Stimulated activated naive CD8-positive, alpha-beta T cell treated with anti-CD3 and anti-CD28 coated beads, Interleukin-15, Interleukin-2, amounts not matched to agents 100 U/mL and 50 U/mL, for 24 hours (primary cell): ENCODE results near the gene GPR176.

ENCODE experiments used
- ATAC-seq: fragments of 150-1000 bp; cut with Tn5 transposase; one replicate; pipeline ENCODE4 v1.10.0; 2021
- DNase-seq: peaks from one replicate; pipeline ENCODE4 v3.0.0; 2021

The GPR176 gene, protein sequence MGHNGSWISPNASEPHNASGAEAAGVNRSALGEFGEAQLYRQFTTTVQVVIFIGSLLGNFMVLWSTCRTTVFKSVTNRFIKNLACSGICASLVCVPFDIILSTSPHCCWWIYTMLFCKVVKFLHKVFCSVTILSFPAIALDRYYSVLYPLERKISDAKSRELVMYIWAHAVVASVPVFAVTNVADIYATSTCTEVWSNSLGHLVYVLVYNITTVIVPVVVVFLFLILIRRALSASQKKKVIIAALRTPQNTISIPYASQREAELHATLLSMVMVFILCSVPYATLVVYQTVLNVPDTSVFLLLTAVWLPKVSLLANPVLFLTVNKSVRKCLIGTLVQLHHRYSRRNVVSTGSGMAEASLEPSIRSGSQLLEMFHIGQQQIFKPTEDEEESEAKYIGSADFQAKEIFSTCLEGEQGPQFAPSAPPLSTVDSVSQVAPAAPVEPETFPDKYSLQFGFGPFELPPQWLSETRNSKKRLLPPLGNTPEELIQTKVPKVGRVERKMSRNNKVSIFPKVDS

GRCh38 chr15:39919748-39920509 lies at the start of gene GPR176:
TSS of gene GPR176 (minus strand) at chr15:39920266. CDS start at chr15:39920026, 240 bp downstream.
- DNase-seq (peak; percentile 31), ATAC-seq (peak; percentile 11)

GRCh38 chr15:39969002-39969394 lies 48.9 kb upstream of the GPR176 start:
- DNase-seq: no peak
- ATAC-seq: peak; percentile 72

DNA sequence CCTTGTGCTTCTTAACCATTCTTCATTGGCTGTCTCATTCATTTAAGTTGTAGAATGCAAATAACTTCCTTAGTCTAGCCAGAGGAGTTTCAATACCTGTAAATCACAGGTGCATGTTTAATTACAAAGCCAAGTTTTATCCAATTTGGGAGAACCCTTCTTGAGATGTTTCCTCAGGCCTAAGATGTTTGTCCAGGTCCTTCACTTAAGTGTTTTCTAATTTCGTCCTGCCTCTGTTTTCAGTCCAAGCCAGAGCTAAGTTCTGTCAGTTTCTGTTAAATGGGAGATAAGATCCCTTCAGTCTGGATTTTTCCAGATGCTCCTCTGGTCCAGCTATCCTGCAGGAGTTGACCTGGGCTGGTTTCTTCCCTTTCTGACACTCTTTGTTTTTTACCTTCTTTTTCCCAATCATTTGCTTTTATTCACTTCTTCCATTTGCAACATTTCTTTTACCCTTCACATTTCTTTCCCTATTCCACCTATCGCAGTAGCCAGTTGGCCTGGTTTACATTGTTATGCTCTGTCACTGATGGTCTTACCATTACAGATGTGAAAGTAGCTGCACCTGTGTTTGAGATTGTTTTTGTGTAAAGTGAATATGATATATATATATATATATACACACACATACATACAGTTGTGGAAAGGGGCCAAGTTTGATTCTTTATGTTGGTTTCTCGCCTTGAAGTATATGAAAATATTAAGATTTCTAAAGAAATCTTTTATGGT lies 48.4 kb upstream of the GPR176 start:
- no peak for ATAC-seq
- DNase-seq: no peak

- DNase-seq (no peak), ATAC-seq (no peak)
Observed at GRCh38 chr15:39966521-39966920, 46.5 kb upstream of the GPR176 start.

- DNase-seq (no peak), ATAC-seq (no peak)
Observed at GRCh38 chr15:39963786-39964185, 43.7 kb upstream of the GPR176 start.

DNA sequence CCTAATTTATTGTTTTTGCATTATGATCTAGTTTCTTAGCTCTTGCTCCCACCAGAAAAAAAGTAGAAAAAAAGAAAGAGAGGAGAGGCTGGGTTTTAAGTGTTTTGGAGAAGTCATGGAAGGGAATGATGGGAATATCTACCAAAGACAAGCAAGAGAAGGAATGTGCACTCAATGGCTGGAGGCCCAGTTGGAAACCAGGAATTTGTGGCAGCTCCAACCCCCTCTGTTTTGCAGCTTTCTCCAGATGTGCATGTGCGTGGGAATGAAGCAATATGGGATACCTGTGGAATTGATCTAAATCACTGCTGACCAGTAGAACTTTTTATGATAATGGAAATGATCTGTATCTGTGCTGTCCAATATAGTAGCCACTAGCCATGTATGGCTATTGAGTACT lies 41.0 kb upstream of the GPR176 start:
- ATAC-seq: no peak
- DNase-seq: no peak

DNA sequence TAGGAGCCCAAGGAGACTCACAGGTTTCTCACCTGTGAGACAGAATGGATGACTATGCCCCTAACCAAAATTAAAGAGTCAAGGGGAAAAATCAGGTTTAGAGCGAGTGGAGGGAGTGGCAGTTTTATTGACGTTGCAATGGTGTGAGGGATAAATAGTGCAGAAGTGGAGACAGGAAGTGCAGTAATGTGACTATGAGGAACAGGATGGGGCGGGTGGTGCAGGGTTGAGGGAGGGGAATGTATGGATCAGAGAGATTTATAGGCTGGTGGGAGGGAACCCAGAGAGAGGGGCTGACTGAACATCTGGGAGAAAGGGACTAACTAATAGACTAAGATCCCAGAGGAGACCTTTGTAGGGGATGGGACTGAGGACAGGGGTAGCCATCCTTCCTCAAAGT lies 40.3 kb upstream of the GPR176 start:
- ATAC-seq: no peak
- no peak for DNase-seq

- no peak for ATAC-seq
- DNase-seq: no peak
Observed at GRCh38 chr15:39959411-39959810, 39.3 kb upstream of the GPR176 start.

- DNase-seq: no peak
- ATAC-seq: no peak
Observed at GRCh38 chr15:39957481-39957880, 37.4 kb upstream of the GPR176 start.

- DNase-seq (no peak), ATAC-seq (no peak)
Observed at GRCh38 chr15:39953521-39953920, 33.5 kb upstream of the GPR176 start.

DNA sequence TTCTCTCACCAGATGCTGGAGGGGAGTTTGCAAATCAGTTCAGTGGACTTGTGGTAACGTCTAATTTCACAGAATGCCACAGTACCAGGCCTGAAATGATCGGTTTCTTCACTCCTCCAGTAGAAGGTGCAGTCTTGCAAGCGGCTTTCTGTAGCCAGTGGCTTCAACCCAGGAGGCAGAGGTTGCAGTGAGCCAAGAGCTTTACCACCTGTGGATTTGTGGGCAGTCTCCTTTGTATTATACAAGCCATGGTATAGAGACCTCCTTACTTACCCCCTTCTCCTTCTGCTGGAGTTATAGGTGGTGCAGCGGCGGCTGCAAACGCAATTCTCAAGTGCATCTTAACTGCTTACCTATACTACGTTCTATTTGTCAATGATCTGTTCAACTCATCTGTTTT lies 31.5 kb upstream of the GPR176 start:
- no peak for ATAC-seq
- no peak for DNase-seq

DNA sequence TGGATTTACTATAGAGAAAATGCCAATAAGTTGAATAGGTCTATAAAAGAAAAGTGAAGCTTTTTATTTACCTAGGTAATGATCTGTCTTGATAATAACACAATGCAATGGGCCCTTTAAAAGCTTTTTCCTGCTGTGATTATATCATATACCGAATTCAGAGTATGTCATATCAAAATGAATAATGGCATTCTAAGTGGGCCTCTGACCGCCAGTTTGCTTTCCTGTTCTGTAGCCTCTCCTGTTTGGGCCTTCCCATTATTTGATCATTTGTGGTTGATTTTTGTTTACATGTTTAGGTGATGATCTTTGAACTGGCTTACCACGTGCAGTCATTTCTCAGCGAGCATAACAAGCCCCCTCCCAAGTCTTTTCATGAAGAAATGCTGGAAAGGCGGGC lies 28.8 kb upstream of the GPR176 start:
- ATAC-seq (no peak), DNase-seq (no peak)

DNA sequence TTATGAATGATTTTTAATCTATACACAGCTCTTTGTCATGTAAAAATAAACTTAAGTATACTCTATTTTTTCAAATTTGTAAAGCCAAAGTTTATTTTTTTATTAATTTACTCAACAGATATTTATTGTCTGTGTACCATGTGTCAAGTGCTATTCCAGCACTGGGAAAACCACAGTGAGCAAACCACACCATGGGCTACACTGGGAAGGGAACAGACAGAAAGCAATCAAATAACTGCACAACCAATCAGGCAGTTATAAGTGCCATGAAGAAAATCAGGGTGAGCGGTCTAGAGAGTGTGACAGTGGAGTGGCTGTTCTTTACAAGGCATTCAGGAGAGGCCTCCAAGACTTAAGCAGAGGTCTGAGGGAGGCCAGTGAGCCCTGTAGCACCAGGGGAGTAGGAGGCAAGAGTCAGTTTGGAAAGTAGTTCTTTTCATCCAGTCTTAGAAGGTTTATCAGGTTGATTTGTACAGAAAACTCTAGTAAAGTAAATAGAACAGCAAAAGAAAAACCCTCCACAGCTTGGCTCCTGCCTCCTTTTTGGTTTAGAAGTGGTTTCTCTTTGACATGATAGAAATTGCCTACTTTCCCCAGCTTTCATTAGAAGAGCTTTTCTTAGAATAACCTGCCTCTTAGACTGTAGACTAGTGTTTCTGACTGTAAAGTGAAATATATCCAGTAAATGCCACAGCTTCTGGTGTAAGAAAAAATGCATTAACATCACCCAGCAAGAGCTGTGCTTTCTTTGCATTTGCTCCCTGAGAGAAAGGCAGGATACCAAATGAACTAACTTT lies 27.5 kb upstream of the GPR176 start:
- ATAC-seq (peak; percentile 9), DNase-seq (no peak)

DNA sequence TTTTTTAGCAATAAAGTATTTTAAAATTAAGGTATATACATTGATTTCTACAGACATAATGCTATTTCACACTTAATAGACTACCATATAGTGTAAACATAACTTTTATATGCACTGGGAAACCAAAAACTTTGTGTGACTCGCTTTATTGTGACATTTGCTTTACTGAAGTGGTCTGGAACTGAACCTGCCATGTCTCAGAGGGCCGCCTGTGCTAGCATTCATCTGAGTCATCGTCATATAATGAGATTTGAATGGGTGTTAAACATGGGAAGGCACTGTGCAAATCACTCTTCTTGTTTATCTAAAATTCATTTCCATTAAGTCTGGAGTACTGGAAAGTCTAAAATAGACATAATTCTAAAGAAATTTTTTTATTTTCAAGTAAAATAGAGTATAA lies 26.8 kb upstream of the GPR176 start:
- ATAC-seq: no peak
- DNase-seq: no peak

- ATAC-seq (no peak), DNase-seq (no peak)
Observed at GRCh38 chr15:39944726-39945125, 24.7 kb upstream of the GPR176 start.

DNA sequence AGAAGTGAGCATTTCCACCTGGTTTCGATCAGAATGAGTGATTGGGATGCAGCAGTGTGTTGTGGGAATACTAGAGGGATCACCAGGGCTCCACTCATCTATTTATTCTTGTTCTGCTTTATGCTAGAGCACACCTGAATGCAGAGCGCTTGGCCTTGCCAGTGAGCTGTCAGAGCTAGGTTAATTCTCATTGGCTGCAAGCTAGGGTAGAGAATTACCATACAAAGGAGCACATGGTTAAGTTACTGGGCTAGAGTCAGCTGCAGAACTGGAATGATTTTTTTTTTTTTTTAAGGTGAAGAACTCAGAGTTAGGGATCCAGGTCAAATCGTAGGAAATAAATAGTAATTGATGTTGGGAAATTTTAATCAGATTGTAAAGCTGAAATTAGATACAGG lies 22.7 kb upstream of the GPR176 start:
- DNase-seq (no peak), ATAC-seq (no peak)

GRCh38 chr15:39942101-39942752 lies 22.2 kb upstream of the GPR176 start:
- ATAC-seq: no peak

DNA sequence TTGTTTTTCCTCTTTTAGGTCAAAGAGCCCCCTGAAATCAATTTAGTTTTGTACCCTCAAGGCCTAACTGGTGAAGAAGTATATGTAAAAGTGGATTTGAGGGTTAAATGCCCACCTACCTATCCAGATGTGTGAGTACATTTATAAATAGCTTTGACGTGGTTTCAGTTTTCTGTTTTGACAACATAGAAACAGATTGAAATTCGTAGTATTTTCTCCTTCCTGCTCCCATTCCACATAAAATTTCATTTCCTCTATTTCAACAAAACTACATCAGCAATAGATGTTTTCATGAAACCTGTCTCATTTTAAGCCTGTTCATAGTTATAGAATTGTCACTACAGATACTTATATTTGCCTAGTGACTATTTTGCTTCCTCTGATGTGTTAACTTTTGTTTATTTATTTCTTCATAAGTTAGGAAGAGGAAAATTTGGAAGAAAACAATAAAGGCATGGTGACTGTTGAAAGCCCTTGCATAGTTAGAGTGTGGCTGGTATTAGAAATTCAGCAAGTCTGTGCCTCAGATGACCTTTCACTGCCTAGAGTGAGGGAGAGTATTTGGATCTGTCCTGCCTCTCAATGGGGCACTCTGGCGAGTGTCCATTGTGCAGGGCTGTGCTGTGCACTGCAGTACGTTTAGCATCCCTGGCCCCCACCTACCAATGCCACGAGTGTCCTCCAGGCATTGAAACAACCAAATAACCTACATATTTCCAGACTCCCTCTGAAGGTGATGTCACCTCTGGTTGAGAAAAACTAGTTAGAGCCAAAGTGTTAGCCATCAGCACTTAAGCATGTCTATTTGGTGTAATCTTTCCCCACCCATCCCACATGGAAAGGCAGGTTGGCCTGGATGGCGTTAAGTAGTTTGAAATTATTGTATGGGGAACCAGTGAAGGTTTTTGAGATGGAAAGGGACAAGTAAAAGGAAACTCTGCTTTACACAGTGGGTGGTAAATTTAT lies 19.7 kb upstream of the GPR176 start:
- no peak for ATAC-seq
- DNase-seq: no peak

More at GRCh38 chr15:39942101-39942752, 22.2 kb upstream of the GPR176 start:
- DNase-seq: no peak

- DNase-seq (no peak), ATAC-seq (no peak)
Observed at GRCh38 chr15:39937696-39938095, 17.6 kb upstream of the GPR176 start.

DNA sequence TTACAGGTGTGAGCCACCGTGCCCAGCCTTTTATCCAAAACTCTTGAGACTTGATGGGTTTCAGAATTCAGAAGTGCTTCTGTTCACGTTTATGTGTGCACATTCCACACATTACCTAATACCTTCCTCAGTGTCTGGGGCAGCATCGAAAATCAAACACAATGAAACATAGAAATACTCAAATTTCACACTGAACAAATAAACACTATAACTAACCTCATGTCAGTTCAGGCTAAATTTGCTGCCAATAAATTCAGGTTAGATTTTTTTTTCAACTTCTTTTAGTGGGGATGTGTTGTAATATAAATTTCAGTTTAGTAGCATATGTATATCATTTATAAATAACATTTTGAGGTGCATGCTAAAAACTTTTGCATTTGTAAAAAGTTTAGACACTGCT lies 16.6 kb upstream of the GPR176 start:
- DNase-seq: no peak
- ATAC-seq: no peak
